RPMI8226 (cell line): ENCODE measurements around the gene TRPM4.
"Not testable (repeated sequence)": the region's sequence is repeated elsewhere in the genome, so short reads cannot be mapped to it uniquely, and the experiment has no call there.

Experiments
- DNase-seq: peaks from one replicate; pipeline ENCODE4 v3.0.0-alpha.2; 2015

TRPM4 gene

GRCh38 chr19:49157445-49158224, at the start of gene TRPM4:
TSS of gene TRPM4 (plus strand) at chr19:49157792. CDS start at chr19:49157867, 75 bp downstream.
- DNase-seq = peak; percentile 67

- DNase-seq = no peak
Observed at GRCh38 chr19:49109051-49109450, 48.5 kb upstream of the TRPM4 start.

- DNase-seq = no peak
Observed at GRCh38 chr19:49109569-49110233, 47.9 kb upstream of the TRPM4 start.

GRCh38 chr19:49110567-49110966, 47.0 kb upstream of the TRPM4 start:
- no peak for DNase-seq

GRCh38 chr19:49111218-49111998, 46.2 kb upstream of the TRPM4 start:
- no peak for DNase-seq

GRCh38 chr19:49113762-49114629, 43.6 kb upstream of the TRPM4 start, which contains the start of gene LIN7B:
TSS of gene LIN7B (plus strand) at chr19:49114370. CDS start at chr19:49114405, 35 bp downstream.
- DNase-seq = peak; percentile 76

GRCh38 chr19:49114630-49115363, 42.8 kb upstream of the TRPM4 start:
- peak; percentile 46 for DNase-seq

GRCh38 chr19:49116544-49116943, 41.0 kb upstream of the TRPM4 start:
- DNase-seq = peak; percentile 36

GRCh38 chr19:49117677-49118564, 39.7 kb upstream of the TRPM4 start:
- DNase-seq = no peak

GRCh38 chr19:49118565-49119410, 38.8 kb upstream of the TRPM4 start, which contains the start of gene C19orf73:
TSS of gene C19orf73 (minus strand) at chr19:49119143. CDS start at chr19:49119022, 121 bp downstream.
- peak; percentile 93 for DNase-seq

GRCh38 chr19:49119411-49120324, 37.9 kb upstream of the TRPM4 start, which contains the start of gene PPFIA3:
TSS of gene PPFIA3 (plus strand) at chr19:49119544. CDS start at chr19:49127874, 8,330 bp downstream.
- DNase-seq = peak; percentile 29

- DNase-seq = no peak
Observed at GRCh38 chr19:49120325-49120683, 37.3 kb upstream of the TRPM4 start.

- DNase-seq = no peak
Observed at GRCh38 chr19:49120868-49121267, 36.7 kb upstream of the TRPM4 start.

- peak; percentile 59 for DNase-seq
Observed at GRCh38 chr19:49121841-49122240, 35.8 kb upstream of the TRPM4 start.

- not testable (repeated sequence) for DNase-seq
Observed at GRCh38 chr19:49123285-49123684, 34.3 kb upstream of the TRPM4 start.

GRCh38 chr19:49125025-49125731, 32.4 kb upstream of the TRPM4 start:
- DNase-seq = no peak

GRCh38 chr19:49126575-49126974, 31.0 kb upstream of the TRPM4 start:
- no peak for DNase-seq

- DNase-seq = not testable (repeated sequence)
Observed at GRCh38 chr19:49127225-49127624, 30.4 kb upstream of the TRPM4 start.
